Stimulated activated CD4-positive, alpha-beta T cell treated with anti-CD3 and anti-CD28 coated beads, Interleukin-2, amount 100 ng/mL, for 24 hours (primary cell): ENCODE measurements around the gene SLC6A13.
"Not testable (repeated sequence)": the region's sequence is repeated elsewhere in the genome, so short reads cannot be mapped to it uniquely, and the experiment has no call there.

Experiments
- DNase-seq, 2 donors: peaks; one replicate each; pipeline ENCODE4 v3.0.0-alpha.2; 2020

The SLC6A13 gene

DNA sequence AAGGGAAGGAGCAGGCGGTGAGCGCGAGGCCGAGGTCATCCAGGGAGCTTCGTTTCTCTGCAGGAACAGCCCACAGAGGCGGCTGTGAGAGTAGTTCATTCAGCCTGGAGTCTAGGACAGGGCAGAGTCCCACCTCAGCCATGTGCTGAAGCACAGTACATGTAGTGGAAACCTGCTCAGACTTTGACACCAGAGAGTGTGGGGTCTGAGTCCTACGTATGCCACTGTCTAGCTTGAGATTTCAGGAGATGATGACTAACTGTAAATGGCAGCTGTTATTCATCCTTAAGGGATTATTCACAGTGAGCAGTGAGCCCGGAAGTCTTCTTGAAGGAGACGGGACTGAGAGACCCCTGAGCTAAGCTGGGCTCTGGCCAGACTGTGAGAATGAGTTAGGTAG, 938 bp upstream of the SLC6A13 start:
- no peak for DNase-seq

DNA sequence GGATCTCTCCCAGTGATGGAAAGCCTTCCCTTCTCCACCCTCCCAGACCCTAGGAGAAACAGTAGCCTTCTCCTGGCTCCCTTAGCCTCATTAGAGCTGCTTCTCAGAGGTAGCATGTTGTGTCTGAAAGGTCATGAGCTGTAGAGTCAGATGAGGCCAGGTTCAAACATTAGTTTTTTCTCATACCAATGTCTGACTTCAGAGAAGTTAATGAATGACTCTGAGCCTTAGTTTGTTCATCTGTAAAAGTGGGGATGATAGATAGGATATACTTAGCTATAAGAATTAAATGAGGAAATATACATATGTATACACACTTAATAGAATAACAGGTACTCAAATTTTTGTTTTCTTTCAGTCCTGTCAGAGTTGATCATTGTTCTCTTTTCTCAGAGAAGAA, 523 bp downstream of the SLC6A13 start:
- DNase-seq, result no peak

DNA sequence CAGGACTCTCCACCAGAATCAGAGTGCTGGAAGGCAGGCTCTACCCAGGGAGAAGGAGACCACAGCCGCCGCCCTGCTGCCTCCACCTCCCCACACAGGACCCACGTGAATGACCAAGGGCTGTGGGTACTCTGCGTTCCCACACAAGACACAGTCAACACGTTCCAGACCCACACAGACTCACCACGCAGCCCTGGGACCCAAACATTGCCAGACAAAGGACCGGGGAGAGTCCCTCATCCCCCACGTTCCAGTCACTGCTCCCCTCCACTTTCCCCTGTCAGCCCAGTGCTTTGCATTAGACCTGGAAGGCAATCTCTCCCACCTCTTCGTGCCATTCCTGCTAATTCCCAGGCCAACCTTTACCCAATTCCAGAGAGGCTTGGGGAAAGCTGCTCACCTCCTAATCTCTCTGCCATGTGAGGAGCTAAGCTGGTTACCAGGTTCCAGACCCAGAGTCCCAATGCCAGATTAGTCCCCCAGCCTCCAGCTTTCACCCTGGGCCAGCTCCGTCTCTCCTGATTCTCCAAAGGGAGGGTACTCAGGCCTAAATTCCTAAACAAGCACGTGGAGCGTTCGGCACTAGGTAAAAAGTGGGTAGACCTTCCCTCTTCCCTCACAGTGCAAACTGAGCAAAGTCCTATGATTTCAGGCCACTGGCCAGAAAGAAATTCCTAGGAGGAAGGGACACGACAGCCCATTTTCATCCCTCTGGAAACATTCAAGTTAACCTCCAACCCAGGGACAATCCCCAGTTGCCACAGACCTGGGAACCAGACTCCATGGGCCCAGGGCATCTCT, 4.9 kb downstream of the SLC6A13 start:
- no peak for DNase-seq

DNA sequence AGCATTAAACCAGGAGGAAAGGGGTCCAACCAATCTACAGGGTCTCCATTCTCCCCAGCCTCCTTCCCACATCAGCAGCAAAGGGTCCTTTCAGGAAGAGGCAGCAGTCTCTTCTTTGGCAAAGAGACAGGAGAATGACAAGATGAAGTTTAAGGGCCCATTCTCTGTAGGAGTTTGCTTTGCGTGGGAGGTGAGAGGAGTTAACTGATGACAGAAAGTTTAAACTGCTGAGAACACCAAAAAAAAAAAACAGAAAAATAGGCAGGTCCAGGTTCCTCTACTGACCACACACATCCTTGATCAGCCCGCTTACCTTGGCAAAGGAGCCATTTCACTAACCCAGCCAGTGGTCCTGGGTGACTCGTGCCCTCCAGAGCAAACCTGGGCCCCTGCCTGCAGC, 5.7 kb downstream of the SLC6A13 start:
- DNase-seq, result no peak

DNA sequence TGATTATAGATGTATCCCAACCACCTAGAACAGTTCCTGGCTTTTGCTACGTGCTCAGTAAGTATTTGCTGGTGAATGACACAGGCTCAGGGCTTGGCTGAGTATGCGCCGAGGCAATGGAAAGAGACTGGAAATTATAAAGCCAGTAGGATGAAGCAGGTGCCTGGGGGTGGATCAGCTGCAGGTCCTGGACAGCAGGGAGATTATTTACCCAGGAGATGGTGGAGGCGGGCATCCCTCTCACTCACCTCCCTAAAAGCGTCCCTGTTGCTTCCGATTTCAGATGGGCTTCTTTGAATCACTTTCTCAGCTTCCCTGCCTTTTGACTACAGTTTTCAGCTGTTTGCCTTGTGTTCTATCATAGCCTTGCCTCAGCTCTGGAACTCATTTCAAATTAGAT, 6.4 kb downstream of the SLC6A13 start:
- DNase-seq, result no peak

DNA sequence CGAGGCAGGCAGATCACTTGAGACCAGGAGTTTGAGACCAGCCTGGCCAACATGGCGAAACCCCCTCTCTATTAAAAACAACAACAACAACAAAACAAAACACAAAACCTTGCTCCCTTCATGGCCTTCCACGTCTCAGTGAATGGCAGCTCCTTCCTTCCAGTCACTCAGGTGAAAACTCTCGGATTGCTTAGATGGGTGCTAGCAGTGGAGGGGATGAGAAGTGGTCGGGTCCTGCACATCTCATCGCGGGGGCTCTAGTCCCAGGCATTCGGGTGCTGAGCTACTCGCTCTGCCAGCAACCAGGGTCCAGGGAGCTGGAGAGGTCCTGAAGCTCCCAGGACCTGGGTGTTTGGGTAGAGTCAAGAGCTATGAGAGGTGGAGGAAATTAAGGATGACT, 7.7 kb downstream of the SLC6A13 start:
- no peak for DNase-seq

GRCh38 chr12:254039-254438, 8.6 kb downstream of the SLC6A13 start:
- no peak for DNase-seq

- no peak for DNase-seq
Measured at GRCh38 chr12:253116-253831, 9.4 kb downstream of the SLC6A13 start.

- no peak for DNase-seq
Measured at GRCh38 chr12:252636-253035, 10.0 kb downstream of the SLC6A13 start.

- DNase-seq, result no peak
Measured at GRCh38 chr12:247271-247670, 15.4 kb downstream of the SLC6A13 start.

DNA sequence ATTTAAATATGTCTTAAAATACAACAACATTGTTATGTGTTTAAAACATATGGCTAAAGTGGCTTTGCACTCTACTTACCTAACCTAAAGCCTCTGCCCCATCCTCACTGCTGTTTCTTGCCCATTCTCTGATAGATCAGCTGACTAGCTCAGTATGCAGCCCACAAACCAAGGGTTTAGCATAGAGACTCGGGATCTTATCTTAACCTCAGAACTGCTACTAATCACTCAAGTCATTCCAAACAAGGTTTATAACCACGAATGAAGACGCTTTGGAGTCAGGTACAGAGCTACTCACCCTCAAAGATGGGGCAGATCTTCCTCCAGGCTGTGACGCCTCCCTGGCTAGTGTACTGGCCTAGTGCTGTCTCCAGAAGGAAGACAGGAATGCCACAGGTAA, 19.3 kb downstream of the SLC6A13 start:
- DNase-seq, result no peak

DNA sequence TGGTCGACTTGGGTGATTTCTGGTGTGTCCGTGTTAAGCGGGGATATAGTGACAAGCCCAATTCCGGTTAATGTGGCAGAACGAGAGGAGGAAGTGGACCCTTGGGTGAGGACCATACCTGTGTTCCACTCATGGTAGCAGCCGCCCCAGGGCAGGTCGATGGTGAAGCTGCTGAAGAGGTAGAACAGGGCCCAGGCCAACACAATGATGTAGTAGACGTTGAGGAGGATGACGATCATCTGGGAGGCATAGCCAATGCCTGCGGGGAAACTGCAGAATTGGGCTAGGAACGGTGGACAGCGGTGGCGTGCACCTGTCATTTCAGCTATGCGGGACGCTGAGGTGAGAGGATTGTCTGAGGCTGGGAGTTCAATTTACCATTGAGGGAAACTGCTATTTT, 20.1 kb downstream of the SLC6A13 start:
- DNase-seq, result no peak

DNA sequence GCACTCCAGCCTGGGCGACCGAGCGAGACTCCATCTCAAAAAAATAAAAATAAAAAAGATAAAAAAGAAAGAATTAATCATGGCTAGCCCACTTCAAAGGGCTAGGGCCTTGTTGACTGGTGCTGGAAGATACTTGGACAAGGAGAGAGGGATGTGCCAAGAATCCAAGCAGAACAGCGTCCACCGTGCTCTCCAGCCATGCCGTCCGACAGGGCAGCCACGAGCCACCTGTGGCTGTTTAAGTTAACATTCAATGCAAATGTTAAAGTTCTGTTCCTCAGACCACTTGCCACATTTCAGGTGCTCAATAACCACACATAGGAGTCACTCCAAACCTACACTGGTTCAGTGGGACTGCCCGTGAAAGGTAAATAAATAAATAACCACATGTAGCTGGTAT, 21.4 kb downstream of the SLC6A13 start:
- no peak for DNase-seq

GRCh38 chr12:240566-240965, 22.1 kb downstream of the SLC6A13 start:
- DNase-seq, result no peak

DNA sequence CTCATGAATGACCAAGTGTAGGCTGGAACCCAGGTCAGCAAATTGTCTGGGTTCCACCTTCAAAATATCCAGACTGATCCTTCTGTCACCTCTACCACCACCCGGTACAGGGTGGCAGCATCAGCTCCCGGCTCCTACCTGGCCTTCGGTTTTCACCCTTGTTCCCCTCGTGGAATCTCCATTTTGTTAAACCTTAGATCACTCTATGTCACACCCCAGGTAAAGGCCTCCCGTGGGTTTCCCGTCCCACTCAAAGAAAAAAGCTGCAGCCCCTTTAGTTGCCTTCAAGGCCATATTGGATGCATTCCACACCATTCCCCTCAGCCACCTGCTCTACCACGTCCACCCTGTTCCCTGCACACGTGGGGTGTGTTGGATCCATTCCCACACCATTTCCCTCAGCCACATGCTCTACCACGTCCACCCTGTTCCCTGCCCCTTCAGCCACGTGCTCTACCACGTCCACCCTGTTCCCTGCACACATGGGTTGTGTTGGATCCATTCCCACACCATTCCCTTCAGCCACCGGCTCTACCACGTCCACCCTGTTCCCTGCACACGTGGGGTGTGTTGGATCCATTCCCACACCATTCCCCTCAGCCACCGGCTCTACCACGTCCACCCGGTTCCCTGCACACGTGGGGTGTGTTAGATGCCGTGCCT, 23.8 kb downstream of the SLC6A13 start:
- no peak for DNase-seq

GRCh38 chr12:238116-238515, 24.5 kb downstream of the SLC6A13 start:
- DNase-seq, result no peak

DNA sequence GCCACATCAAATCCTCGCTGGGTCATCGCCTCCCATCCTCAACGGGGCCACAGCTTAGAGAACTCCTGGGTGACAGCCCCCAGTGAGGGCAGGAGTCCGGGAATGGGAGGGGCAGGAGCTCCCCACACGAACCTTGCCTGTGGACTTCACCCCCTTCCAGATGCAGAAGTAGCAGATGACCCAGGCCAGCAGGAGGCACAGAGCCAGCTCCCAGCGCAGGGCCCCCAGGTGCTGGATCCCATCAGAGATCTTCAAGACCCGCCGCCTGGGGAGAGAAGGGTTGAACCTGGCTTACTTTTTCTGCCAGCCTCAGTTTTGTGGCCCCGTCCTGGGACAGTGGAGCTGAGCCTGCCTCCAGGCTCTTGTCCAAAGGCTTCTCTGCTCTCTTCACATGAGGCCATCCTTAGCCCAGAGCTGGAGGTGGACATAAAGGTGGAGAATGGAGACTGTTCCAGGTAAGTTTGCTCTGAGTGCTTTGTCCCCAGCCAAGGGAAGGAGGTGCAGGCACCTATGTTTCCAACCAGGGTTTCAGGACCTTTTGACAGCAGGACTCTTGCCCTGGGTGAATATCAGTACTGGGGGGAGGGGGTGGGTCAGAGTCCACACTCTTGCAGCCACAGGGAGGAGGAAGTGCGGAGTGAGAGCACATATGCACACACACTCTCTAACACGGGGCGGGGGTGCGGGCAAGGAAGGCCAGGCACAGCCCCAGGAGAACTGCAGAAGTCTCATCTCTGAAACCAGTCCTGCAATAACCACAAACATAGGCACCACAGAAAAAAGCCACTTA, 25.4 kb downstream of the SLC6A13 start:
- no peak for DNase-seq

DNA sequence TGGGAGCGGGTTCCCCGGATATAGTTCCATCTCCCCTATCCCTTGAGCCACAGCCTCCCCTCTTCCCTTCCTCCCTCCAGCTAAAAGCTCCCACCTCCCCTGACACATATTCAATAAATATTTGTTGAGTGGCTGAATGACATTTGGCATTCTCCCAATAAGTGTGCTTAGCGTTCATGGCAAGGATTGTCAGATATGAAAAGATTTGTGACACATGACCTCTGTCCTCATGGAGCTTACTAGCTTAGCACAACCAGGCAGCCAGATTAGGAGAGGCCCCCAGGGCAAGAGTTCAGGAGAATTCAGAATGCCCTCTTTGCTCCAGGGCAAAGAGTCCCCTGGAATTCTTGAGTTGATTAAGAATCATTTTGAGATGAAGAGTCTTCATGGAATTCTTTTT, 26.2 kb downstream of the SLC6A13 start:
- DNase-seq, result no peak

DNA sequence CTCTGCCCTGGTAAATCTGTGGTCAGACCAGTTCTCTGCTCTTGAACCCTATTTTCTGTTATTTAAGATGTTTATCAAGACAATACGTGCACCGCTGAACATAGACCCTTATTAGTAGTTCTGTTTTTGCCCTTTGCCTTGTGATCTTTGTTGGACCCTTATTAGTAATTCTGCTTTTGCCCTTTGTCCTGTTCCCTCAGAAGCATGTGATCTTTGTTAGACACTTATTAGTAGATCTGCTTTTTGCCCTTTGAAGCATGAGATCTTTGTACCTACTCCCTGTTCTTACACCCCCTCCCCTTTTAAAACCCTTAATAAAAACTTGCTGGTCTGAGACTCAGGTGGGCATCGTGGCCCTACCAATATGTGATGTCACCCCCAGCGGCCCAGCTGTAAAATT, 26.7 kb downstream of the SLC6A13 start:
- DNase-seq, result not testable (repeated sequence)

- DNase-seq, result no peak
Measured at GRCh38 chr12:234891-235415, 27.7 kb downstream of the SLC6A13 start.

- DNase-seq, result no peak
Measured at GRCh38 chr12:234019-234418, 28.6 kb downstream of the SLC6A13 start.

DNA sequence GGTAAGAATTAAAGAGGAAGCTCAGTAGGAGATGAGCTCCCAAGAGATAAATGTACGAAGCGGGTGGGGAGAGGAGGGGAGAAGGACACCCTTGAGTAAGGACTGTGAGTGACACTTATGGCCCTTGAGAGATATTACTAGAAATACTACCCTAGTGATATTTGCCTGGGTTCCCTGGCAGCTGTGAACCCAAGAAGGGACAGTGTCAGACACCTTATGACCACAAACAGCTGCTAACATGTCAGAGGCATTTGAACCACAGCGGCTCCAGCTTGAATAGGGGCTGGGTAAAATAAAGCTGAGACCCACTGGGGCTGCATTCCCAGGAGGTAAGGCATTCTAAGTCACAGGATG, 29.0 kb downstream of the SLC6A13 start:
- no peak for DNase-seq
